Caki2 (cell line): ENCODE measurements around the gene STYXL1. TPM values are rescaled to one million over a fixed set of nuclear protein-coding genes. Genes with fewer than 3 reads are reported as not detected.
"Not testable (repeated sequence)": the region's sequence is repeated elsewhere in the genome, so short reads cannot be mapped to it uniquely, and the experiment has no call there.

Source experiments
- DNase-seq: peaks from one replicate; pipeline ENCODE4 v3.0.0-alpha.2; 2015; ENCODE audit warnings: low read depth
- in situ Hi-C: cut with HindIII; loops from 2 replicates; pipeline ENCODE4 v1.10.0; 2016; ENCODE audit warnings: low sequenced_read_pairs, low pct_unique_long_range_greater_than_20kb, mixed read lengths
- total RNA-seq: library from RNA; depleted of rRNA; stranded (reverse); fragments of >200 nt; shearing (Covaris generic); gene quantifications from 2 replicates; pipeline ENCODE4 v1.2.3, GENCODE V29; 2014; ENCODE audit warnings: low replicate concordance

STYXL1 gene
- total RNA-seq, 1 experiment from 2014 or later = 118 TPM

DNA sequence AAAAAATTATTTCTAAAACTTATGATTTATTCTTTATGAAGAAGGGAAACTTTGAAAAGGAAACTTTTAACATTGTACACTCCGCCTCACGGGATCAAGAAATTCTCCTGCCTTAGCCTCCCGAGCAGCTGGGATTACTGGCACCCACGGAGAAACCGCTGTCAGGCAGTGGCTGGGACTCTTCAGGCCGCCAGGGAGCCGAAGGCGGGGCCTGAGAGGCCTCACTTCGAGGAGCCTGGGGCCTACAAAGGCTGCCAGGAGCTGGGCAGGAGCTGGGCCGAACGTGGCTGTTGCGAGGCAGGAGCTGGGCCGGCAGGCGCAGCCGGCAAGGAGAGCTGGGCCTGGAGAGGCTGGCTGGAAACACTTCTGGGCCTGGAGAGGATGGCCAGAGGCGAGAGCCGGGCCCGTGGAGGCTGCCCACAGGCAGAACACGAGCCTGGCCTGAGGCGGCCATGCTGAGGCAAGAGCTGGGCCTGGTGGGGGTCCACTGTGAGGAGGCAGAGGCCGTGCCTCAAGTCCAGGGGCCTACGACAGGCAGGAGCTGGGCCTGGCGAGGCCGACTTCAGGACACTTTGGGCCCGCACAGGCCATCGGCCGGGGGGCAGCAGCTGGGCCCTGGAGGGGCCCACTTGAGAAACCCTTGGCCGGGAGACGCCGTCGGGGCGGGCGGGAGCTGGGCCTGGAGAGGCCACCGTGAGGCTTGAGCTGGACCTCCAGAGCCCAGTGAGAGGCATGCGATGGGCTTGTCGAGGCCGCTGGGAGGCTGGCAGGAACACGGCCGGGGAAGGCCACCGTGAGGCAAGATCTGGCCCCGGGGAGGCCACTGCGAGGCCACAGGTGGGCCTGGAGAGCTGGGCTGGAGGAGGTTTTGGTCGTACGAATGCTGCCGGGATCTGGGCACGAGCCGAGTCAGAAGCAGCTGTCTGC lies 23.8 kb upstream of the STYXL1 start:
- DNase-seq = no peak
- in situ Hi-C loops = no loop called here

DNA sequence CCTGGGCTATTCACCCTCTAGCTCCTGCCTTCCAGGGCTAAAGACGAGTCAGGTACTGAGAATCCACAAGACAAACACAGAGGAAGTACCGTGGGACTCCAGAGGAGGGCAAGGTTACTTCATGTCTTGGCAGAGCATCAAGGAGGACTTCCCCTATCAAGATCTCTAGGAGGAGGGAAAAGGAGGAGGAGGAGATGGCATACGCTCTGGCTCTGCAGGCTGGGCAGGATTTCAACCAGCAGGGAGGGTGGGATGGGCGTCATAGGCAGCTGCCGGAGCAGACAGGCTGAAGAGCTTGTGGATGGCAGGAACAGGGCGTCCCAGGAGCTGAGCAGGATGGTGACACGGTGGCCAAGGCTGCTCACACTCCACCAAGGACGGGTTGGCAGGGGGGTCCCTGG lies 21.4 kb upstream of the STYXL1 start:
- peak; percentile 92 for DNase-seq
- in situ Hi-C loops = no loop called here

DNA sequence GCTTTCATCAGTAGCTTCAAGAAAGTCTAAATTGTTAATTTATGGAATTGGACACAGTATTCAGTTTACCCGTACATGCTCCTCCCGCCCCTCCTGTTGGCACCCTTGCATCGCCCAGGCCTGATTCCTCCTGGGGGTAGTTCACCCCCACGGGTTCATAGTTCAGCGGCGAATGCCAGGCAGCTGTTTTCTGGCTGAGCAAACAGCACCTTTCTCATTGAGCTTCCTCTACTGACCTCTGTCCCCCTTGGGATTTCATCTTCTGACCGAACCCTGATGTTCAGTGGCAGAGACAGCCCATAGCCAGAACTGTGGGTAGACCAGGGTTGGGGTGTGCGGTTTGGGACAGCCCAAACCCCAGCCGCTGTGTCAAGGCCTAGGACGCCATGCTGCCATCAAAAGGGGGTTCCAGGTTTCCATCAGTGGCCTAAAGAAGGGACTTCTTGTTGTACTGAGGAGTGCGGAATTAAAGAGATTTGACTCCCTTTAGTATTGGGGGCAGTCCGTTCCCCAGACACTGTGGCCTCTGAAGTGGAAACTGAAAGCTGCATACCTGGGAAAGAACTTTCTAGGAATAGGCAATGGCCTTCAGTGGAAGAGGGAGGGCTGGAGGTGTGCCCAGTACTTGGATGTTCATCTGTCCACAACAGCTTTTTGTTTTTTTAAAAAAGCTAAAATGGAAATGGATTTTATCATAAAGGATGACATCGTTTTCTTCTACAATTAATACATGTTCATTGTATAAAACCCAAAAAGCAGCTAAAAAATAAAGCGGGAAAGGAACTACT lies 19.1 kb upstream of the STYXL1 start:
- DNase-seq = no peak
- in situ Hi-C loops = no loop called here

DNA sequence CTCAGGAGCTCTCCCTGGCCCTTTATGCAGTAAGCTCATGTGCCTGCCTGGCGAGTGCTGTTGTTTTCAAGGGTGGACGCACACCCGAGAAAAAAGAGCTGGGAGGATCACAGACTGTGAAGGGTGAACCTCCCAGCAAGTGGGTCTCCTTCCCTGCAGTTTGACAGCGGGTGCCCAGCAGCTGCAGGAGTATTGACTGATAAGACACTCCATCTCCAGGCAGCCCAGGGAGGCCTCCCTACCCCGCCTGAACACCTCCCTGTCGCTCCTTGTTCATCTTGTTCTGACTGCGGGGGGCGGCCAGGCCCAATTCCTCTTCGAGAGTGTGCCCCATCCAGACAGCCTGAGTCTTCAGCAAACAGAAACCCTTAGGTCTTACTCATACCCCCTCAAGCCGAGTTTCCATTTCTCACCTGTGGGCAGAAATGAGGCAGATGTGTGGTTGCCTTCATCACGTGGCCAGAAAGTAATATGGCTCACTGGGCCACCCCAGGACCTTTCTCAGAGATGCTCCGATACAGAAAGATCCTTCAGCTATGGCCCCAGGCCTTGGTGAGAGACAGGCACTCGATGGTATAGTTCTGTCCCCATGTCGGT lies 17.3 kb upstream of the STYXL1 start:
- DNase-seq = no peak
- in situ Hi-C loops = no loop called here

DNA sequence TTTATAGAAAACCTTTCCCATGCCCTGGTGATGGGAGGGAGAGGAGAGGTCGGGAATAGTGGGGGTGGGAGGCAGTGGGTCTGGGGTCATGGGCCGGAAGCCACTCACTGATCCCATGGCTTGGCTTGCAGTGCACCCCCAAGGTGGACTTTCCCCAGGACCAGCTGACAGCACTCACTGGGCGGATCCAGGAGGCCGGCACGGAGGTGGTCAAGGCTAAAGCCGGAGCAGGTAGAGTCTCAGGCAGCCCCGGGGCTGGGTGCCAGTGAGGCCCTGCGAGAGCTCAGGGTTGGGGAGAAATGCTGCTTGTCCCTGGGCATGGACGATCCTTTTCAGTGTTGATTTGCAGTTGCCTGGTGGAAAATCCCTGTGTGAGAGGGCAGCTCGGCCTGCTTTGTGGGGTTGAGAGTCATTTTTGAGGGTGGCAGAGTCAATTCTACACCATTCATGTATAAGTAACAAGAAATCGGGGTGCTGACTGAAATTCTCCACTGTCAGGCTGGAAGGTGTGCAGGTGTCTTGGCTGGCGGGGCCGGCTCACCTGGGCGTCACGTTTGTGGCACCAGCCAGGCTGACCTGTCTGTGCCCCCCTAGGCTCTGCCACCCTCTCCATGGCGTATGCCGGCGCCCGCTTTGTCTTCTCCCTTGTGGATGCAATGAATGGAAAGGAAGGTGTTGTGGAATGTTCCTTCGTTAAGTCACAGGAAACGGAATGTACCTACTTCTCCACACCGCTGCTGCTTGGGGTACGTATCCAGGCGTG lies 16.6 kb upstream of the STYXL1 start:
- in situ Hi-C loops = no loop called here
- DNase-seq = no peak

DNA sequence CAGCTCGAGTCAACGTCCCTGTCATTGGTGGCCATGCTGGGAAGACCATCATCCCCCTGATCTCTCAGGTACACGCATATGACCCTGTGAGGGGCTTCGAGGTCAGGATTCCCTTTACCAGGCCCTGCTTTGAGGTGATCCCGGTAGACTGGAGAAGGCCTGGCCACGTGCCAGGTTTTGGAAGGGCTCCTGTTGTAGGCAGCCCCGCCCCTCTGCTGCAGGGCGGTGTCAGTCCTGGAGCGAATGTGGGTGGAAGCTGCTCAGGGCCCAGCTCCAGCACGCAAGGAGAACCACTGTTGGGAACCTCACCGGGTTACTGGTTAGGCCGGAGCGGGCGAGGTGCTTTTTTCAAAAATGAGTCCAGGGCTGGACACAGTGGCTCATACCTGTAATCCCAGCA lies 15.7 kb upstream of the STYXL1 start:
- DNase-seq = no peak
- in situ Hi-C loops = no loop called here

DNA sequence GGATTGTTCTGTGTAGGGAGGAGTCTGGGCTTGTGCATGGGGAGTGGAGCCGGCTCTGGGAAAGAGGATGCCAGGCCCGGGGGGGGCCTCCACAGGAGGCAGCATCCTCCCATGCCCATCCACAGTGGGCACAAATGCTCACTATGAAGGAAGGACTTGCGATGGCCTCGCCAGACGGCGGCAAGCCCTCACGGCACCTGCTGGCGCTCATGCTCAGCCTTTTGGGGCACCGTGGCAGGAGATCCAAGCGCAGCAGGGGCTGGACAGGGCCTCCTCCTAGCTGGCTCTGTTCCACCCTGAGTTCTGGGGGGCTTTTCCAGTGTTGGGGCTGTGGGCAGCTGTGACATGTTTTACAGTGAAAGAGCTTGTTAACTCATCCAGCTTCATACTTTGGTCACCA lies 15.3 kb upstream of the STYXL1 start:
- DNase-seq = no peak
- in situ Hi-C loops = no loop called here

DNA sequence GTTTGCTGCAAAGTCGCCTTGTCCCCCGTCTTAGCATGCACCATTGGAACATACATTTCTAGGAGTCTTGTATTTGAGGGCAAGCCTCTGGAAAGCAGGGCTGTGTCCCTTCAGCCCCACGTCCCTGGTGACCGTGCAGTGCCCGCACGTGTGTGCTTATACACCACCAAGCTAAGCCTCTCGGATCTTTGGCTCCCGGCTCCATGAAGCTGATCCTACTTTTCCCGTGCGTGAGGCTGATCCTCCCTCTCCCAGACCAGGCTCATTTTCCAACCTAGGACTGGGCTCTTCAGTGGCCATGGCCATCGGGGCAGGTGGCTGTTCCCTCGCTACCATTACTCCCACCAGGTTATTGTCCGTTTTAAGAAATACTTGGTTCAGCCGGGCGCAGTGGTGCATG lies 14.5 kb upstream of the STYXL1 start:
- in situ Hi-C loops = no loop called here

DNA sequence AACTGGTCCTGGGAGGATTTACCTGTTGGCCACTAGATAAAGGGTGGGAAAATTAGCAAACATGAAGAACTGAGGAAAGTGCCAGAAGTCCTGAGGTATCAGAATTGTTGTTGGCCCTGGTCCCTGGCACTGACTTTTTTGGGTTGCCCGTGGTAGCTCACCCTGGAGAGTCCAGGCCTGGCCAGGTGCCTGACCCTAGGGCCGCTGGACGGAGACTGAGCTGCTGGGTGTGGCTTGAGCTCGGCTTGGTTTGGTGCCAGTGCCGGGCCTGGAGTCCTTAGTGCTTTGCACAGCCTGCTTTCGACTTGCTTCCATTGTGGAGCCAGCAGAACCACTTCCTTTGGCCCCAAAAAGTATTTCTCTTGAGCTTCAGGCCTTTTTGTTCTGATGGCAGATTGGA lies 13.0 kb upstream of the STYXL1 start:
- in situ Hi-C loops = no loop called here
- no peak for DNase-seq

More for the DNA sequence above, 14.5 kb upstream of the STYXL1 start:
- DNase-seq = no peak

DNA sequence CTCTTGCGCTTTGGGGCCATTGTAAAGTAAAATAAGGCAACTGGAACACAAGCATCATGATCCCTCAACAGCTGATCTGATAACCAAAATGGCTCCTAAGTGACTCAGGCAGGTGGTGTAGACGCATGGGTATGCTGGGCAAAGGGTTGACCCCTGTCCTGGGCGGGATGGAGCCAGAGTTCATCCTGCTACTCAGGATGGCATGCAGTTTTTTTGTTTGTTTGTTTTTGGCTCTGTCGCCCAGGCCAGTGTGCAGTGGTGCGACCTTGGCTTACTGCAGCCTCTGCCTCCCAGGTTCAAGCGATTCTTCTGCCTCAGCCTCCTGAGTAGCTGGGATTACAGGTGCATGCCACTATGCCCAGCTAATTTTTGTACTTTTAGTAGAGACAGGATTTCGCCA lies 10.9 kb upstream of the STYXL1 start:
- in situ Hi-C loops, DNase-seq: not testable (repeated sequence)

DNA sequence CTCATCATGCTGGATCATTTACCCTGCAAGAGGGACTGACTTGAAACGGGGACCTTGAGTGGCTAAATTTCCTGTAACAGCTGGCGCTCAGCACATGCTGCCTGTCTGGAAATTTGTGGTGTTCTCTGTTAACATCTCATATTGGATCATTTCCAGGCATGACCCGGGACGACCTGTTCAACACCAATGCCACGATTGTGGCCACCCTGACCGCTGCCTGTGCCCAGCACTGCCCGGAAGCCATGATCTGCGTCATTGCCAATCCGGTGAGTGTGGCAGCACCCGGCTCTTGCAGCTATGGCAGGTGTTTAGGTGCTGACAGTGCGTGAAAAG lies 10.0 kb upstream of the STYXL1 start:
- no peak for DNase-seq

DNA sequence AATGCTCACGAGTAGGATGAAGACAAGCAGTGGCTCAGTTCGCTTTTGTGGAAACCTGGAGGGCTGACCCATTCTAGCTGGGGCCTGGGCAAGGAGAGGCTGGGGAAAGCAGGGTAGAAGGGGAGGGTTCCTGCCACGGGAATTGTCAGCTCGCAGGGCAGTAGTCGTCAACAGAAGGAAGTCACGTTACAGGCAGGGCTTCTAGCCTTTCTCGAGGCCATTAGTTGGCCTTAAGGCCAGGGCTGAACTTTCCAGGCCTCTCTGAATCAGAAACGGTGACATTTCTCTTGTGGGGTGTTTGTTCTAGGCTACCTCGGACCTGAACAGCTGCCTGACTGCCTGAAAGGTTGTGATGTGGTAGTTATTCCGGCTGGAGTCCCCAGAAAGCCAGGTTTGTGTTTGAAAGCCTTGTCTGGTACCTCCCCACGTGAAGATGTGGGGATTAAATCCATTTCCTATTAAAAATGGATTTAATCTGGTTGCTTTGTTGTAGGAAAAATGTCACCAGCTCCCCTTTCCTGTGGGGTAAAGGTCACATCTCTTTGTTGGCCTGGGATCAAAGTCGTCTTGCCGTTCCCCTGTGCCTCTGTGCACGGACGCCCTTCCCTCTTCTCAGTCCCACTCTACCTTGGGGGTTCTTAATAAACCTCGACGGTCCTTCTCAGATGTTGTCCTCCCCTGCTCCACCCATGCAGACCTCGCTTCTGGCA lies 9.5 kb upstream of the STYXL1 start:
- DNase-seq = no peak
- in situ Hi-C loops = no loop called here

More for the DNA sequence above, 10.0 kb upstream of the STYXL1 start:
- in situ Hi-C loops = no loop called here

DNA sequence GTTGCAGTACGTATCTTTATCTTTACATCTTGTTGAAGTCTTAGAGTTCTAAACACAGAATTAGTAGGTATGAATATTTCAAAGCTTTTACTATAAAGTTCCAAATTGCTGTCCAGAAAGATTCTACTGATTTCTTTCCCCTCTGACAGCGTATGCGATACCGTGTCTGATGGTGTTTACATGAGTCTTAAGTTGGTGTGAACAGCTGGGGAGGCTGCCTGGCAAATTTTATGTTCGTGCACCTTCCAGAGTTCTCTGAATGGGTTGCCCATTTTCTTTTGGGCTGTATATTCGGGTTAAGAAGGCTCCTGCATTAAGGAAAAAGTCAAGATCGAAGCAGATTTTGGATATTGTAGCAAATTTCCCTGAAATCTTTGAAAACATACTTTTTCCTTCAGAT lies 8.4 kb upstream of the STYXL1 start:
- in situ Hi-C loops = no loop called here
- DNase-seq = no peak

DNA sequence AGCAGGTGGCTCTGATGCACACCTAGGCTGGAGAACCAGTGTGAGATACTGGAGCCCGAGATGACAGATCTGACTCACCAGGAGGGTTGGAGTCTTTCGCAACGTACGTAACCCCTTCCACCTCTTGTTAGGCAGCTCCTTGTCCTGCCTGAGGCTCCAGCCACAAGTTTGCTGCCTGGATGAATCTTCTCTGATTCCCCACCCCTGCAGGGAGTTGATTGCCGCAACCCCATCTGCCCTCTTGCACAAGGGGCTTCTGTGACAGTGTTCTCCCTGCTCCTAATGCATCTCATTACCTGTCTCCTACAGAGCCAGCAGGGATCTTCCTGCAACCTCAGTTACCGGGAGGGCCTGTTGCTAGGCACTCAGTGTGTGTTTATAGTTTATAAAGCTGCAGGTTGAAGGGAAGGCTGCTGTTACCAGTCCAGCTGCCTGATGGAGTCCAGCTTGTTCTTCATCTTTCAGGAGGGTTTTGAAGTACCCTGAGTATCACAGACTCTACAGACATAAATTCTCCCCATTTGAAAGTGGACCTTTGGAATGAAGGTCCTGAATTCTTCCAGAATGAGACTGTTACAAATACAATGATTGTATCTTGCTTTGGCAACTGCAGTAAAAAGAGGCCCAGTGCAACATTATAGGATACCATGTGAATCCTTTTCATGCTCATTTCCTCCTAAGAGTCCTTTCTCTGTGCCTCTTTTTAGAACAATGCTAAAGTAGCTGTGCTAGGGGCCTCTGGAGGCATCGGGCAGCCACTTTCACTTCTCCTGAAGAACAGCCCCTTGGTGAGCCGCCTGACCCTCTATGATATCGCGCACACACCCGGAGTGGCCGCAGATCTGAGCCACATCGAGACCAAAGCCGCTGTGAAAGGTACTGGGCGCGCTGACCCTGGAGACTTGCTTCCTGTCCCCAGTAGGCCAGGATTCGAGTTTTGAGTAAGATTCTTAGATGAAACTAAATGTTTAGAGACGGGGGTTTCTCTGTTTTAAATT lies 6.6 kb upstream of the STYXL1 start:
- in situ Hi-C loops = no loop called here
- peak; percentile 57 for DNase-seq

DNA sequence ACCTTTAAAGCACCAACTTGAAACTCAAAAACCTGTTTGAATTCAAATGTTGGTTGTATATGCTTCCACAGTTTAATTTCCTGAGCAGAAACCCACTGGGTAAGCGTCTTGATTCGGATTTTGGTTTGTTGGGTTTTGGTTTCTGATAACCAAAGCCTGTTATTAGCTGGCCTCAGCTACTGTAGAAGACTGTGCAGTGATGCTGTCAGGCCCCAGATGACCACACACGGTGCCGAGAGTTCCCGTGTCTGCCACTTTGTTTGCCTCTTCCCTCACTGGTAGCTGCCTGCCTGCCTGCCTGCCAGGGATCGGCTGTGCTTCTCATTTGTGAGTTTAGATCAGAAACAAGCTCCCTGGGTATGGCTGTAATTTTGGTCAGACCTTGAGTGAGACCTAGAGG lies 5.7 kb upstream of the STYXL1 start:
- in situ Hi-C loops = no loop called here
- no peak for DNase-seq

DNA sequence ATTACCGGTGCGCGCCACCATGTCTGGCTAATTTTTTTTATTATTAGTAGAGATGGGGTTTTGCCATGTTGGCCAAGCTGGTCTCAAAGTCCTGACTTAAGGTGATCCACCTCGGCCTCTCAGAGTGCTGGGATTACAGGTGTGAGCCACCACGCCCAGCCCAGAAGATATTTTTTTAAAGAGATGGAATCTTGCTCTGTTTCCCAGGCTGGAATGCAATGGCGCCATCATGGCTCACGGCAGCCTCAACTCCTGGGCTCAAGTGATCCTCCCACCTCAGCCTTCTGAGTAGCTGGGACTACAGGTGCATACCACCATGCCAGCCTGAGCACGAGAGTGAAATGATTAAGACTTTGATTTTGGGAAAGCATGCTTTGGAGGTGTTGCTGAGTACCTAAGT lies 4.9 kb upstream of the STYXL1 start:
- DNase-seq, in situ Hi-C loops: not testable (repeated sequence)

DNA sequence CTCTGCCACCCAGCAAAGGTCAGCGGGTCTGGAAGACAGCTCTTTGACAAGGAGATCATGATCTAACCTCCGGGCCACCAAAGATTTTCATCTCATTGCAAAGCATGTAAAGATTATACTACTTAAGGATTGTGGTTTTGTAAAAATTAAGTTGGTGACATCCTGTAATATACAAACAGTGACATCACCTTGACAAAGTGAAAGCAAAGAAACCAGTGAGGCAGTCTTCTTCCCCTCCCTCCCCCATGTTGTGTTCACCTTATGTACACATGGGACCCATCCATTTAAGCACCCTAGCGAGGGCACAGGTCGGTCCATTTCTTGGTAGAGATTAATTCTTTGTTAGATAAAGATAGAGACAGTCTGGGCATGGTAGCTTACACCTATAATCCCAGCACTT lies 4.0 kb upstream of the STYXL1 start:
- in situ Hi-C loops = no loop called here
- no peak for DNase-seq
